ENCODE results near the gene ZFP1.

The ZFP1 gene

DNA sequence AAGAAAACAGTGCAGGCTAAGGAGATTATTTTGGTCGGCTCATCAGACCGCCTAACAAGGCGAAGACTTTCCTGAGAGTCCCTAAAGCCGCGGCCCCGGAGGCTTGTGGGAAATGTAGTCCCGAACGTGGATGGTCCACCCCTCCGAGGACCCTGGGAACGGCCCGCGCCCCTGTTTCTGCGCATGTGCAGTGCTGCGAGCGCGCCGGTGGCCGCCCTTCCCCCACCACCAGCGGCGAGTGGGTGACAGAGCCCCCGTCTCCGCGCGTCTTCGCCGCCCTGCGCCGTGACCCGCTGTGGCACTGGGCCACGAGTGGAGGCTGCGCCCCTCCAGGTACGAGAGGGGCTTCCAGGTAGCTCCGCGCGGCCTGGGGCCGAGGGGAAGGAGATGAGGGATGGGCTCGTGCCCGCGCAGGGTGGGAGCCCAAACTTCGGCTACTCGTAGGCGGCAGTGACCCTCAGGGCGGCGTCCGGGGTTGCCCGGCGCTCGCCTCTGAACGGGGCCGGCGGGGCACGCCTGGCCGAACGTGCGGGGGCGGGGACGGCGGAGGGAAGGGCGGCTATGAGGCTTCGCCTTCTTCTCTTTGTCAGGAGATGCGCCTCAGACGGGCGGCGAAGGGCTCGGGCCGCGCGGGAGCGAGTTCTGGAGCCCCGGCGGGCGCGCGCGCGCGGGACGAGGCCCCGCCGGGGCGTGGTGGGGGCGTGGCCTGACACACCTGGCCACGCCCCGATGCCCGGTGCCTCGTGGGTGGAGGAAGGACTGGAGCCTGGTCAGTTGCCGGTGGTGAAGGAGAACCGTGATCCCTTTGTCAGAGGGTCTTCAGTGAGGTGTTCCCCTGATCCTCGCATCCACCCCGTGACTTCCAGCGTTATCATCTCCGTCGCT, at the start of gene ZFP1:
ZFP1 (plus strand) TSS at position 214 of the 885 bp plus-strand sequence. CDS start 4,428 bp downstream, outside the sequence.
- peak within 1 kb of the TSS; percentile 96 to 97 for H3K27ac ChIP-seq (ENCODE audit: low read depth in 2 of 2, low read length in 2 of 2)
- no peaks in the 10 kb centered on the region for H3K27me3 ChIP-seq (ENCODE audit: control insufficient read depth in 2 of 2, insufficient read depth in 2 of 2, low read length in 2 of 2)
- H3K36me3 ChIP-seq (ENCODE audit: control insufficient read depth in 2 of 2, insufficient read depth in 2 of 2, low read length in 2 of 2), result peaks cover 0 to 2% of the 10 kb centered on the region in 2 donors
- peaks cover 0 to 4% of the 10 kb centered on the region in 2 donors for H3K4me1 ChIP-seq (ENCODE audit: control insufficient read depth in 2 of 2, insufficient read depth in 2 of 2, low read length in 2 of 2)
- H3K9ac ChIP-seq (ENCODE audit: low read depth in 1 of 2, low read length in 2 of 2), result peak within 1 kb of the TSS; percentile 68 to 97
- H3K4me3 ChIP-seq (ENCODE audit: low read length in 2 of 2), result peak within 1 kb of the TSS; percentile 91 to 97
- no peaks in the 10 kb centered on the region for H3K9me3 ChIP-seq (ENCODE audit: control insufficient read depth in 2 of 2, low read length in 2 of 2)

DNA sequence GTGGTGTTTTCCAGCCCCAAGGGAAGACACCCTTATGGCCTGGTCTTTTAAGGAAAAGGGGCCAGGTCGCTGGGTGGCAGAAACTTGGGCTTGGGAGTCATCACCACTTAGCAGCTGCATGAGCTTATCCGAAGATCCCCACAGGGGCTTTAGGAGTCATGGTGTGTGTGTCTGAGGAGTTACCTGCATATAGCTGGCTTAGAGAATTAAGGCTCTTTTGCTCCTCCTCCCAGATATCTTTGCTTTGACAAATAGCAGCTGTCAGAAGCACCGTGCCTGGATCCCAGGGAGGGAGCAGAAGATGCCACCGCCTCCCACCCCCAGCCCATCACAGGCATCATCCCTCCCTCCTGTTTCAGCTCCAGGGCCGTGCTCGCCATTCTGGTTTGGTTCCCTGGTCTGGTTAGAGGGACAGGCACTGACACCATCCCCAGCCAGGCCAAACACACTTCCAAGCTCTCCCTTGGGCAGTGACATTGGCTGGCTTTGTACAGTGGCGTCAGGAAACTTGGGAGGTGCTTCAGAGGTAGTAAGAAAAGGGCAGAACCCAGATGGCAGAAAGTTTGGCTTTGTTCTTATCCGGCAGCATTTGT, 49.2 kb upstream of the ZFP1 start:
- peaks cover 15 to 18% of the 10 kb centered on the region in 2 donors for H3K4me1 ChIP-seq (ENCODE audit: control insufficient read depth in 2 of 2, insufficient read depth in 2 of 2, low read length in 2 of 2)
- H3K9me3 ChIP-seq (ENCODE audit: control insufficient read depth in 2 of 2, low read length in 2 of 2), result no peaks in the 10 kb centered on the region
- no peak overlapping the region for H3K4me3 ChIP-seq (ENCODE audit: low read length in 2 of 2)
- no peaks in the 10 kb centered on the region for H3K27me3 ChIP-seq (ENCODE audit: control insufficient read depth in 2 of 2, insufficient read depth in 2 of 2, low read length in 2 of 2)
- peaks cover 0 to 4% of the 10 kb centered on the region in 2 donors for H3K36me3 ChIP-seq (ENCODE audit: control insufficient read depth in 2 of 2, insufficient read depth in 2 of 2, low read length in 2 of 2)
- H3K9ac ChIP-seq (ENCODE audit: low read depth in 1 of 2, low read length in 2 of 2), result no peak overlapping the region
- H3K27ac ChIP-seq (ENCODE audit: low read depth in 2 of 2, low read length in 2 of 2), result peak overlapping the region in 1 of 2 donors; percentile 16

DNA sequence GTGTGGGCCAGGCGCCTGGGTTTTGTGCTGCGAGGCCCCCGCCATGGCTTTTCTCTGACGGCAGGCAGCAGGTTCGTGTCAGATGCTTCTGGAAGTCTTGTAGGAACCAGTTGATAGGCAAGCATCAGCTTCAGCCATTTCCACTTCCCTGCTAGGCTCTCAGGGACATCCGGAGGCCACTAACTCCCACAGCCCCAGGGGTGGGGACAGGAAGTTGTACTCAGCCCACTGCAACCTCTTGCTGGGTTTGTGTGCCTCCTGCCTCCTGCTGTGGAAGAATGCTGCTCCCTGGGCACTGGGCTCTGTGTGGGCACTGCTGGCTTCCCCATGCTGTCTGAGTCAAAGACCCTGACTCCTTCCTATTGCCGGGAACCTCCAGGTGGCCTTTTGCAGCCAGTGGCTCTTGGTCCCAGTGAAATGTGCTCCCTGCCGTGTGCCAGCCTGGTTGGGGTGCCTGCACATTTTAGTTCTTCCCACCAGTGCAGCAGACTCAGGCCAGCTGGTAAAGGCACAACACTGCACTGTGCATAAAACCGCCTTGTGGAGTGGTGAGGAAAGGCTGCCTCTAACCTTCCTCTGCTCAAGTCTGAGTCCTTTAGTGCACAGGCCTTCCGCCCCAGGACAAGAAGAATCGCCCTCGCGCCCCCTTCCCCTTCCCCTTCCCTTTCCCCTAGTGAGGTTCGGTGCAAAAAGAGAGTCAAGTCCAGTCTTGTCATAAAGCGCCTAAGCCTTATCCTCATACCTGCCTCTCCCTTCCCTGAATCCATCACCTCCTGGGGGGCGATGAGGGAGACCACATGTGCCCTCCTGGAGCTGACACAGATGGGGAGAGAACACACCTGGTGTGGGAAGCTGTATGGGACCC, 48.4 kb upstream of the ZFP1 start:
- H3K9me3 ChIP-seq (ENCODE audit: control insufficient read depth in 2 of 2, low read length in 2 of 2), result no peaks in the 10 kb centered on the region
- no peaks in the 10 kb centered on the region for H3K36me3 ChIP-seq (ENCODE audit: control insufficient read depth in 2 of 2, insufficient read depth in 2 of 2, low read length in 2 of 2)
- H3K4me1 ChIP-seq (ENCODE audit: control insufficient read depth in 2 of 2, insufficient read depth in 2 of 2, low read length in 2 of 2), result peaks cover 18 to 20% of the 10 kb centered on the region in 2 donors
- H3K27ac ChIP-seq (ENCODE audit: low read depth in 2 of 2, low read length in 2 of 2), result peak overlapping the region in 1 of 2 donors; percentile 16
- H3K4me3 ChIP-seq (ENCODE audit: low read length in 2 of 2), result no peak overlapping the region
- no peak overlapping the region for H3K9ac ChIP-seq (ENCODE audit: low read depth in 1 of 2, low read length in 2 of 2)
- no peaks in the 10 kb centered on the region for H3K27me3 ChIP-seq (ENCODE audit: control insufficient read depth in 2 of 2, insufficient read depth in 2 of 2, low read length in 2 of 2)

DNA sequence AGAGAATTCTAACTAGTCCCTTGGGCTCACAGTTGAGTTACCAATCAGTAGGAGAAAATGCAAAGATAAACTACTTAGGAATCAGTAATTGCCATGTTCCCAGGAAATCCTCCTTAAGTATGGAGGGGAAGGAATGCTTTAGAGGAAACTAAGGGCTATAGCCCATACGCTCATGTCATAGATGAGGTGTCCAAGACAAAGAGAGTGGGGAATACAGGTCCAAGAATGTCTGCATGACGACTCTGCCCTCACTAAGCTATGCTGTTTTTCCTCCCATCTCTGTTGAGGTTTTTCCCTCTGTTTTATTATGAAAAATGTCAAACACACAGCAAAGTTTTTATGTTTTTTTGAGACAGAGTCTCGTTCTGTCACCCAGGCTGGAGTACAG, 47.7 kb upstream of the ZFP1 start:
- no peaks in the 10 kb centered on the region for H3K27me3 ChIP-seq (ENCODE audit: control insufficient read depth in 2 of 2, insufficient read depth in 2 of 2, low read length in 2 of 2)
- H3K27ac ChIP-seq (ENCODE audit: low read depth in 2 of 2, low read length in 2 of 2), result no peak overlapping the region
- no peaks in the 10 kb centered on the region for H3K36me3 ChIP-seq (ENCODE audit: control insufficient read depth in 2 of 2, insufficient read depth in 2 of 2, low read length in 2 of 2)
- no peak overlapping the region for H3K4me3 ChIP-seq (ENCODE audit: low read length in 2 of 2)
- H3K9ac ChIP-seq (ENCODE audit: low read depth in 1 of 2, low read length in 2 of 2), result no peak overlapping the region
- H3K4me1 ChIP-seq (ENCODE audit: control insufficient read depth in 2 of 2, insufficient read depth in 2 of 2, low read length in 2 of 2), result peaks cover 22 to 24% of the 10 kb centered on the region in 2 donors
- H3K9me3 ChIP-seq (ENCODE audit: control insufficient read depth in 2 of 2, low read length in 2 of 2), result no peaks in the 10 kb centered on the region

DNA sequence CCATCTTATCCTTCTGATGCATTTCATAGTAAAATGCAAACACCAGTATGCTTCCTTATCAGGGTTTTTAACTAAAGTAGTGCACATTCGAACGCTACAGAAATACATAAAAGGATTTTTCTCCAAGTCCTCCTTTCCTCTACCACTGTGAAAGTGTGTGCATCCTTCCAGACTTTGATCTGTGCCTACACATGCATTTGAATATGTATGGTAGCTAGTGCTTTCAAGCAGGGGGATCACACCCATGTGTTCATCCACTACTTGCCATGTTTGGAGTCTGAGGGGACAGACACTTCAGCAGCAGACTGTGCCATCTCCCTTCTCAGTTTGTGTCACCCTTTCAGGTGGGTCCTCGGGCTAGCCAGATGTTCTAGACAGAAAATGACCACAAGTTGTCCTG, 46.7 kb upstream of the ZFP1 start:
- Histone ChIP-seq H3K27me3 (ENCODE audit: control insufficient read depth in 2 of 2, insufficient read depth in 2 of 2, low read length in 2 of 2) (no peaks in the 10 kb centered on the region), H3K27ac (ENCODE audit: low read depth in 2 of 2, low read length in 2 of 2) (no peak overlapping the region), H3K4me3 (ENCODE audit: low read length in 2 of 2) (no peak overlapping the region), H3K9ac (ENCODE audit: low read depth in 1 of 2, low read length in 2 of 2) (no peak overlapping the region), H3K9me3 (ENCODE audit: control insufficient read depth in 2 of 2, low read length in 2 of 2) (no peaks in the 10 kb centered on the region), H3K36me3 (ENCODE audit: control insufficient read depth in 2 of 2, insufficient read depth in 2 of 2, low read length in 2 of 2) (no peaks in the 10 kb centered on the region), H3K4me1 (ENCODE audit: control insufficient read depth in 2 of 2, insufficient read depth in 2 of 2, low read length in 2 of 2) (peaks cover 19 to 29% of the 10 kb centered on the region in 2 donors)

DNA sequence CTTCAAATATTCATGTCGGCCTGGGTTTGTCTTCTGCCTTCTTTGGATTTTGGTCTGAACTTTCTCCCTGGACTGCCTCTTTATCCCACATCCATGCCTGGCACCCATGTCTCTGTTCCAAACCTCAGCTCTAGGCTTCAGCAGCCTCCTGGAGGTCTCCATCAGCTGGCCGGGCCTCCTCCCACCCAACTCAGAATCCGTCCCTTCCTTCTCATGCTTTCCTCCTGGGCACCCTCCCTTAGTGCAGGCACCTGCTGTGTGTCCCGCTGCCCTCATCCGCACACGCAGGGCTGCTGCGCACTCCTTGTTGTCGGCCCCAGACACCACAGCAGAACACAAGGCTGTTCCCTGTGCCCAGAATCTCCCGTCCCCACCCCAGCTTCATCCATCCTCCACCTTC, 45.7 kb upstream of the ZFP1 start:
- Histone ChIP-seq H3K27me3 (ENCODE audit: control insufficient read depth in 2 of 2, insufficient read depth in 2 of 2, low read length in 2 of 2) (no peaks in the 10 kb centered on the region), H3K4me3 (ENCODE audit: low read length in 2 of 2) (no peak overlapping the region), H3K36me3 (ENCODE audit: control insufficient read depth in 2 of 2, insufficient read depth in 2 of 2, low read length in 2 of 2) (no peaks in the 10 kb centered on the region), H3K27ac (ENCODE audit: low read depth in 2 of 2, low read length in 2 of 2) (no peak overlapping the region), H3K9me3 (ENCODE audit: control insufficient read depth in 2 of 2, low read length in 2 of 2) (no peaks in the 10 kb centered on the region), H3K4me1 (ENCODE audit: control insufficient read depth in 2 of 2, insufficient read depth in 2 of 2, low read length in 2 of 2) (peaks cover 16 to 29% of the 10 kb centered on the region in 2 donors), H3K9ac (ENCODE audit: low read depth in 1 of 2, low read length in 2 of 2) (no peak overlapping the region)

DNA sequence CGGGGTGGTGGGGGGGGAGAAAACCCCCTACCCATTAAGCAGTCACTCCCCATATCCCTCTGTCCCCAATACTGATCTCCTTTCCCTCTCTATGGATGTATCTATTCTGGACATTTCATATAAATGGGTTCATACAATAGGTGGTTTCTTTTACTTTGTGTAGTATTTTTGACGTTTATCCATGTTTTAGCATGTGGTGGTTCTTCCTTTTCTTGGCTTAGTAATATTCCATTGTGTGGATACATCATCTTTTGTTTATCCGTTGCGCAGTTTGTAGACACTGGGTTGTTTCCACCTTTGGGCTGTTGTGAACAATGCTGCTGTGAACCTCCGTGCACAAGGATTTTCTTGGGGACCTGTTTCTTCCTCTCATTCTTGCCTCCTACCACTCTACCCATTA, 44.3 kb upstream of the ZFP1 start:
- H3K27me3 ChIP-seq (ENCODE audit: control insufficient read depth in 2 of 2, insufficient read depth in 2 of 2, low read length in 2 of 2), result no peaks in the 10 kb centered on the region
- H3K4me3 ChIP-seq (ENCODE audit: low read length in 2 of 2), result no peak overlapping the region
- H3K36me3 ChIP-seq (ENCODE audit: control insufficient read depth in 2 of 2, insufficient read depth in 2 of 2, low read length in 2 of 2), result no peaks in the 10 kb centered on the region
- peaks cover 16 to 33% of the 10 kb centered on the region in 2 donors for H3K4me1 ChIP-seq (ENCODE audit: control insufficient read depth in 2 of 2, insufficient read depth in 2 of 2, low read length in 2 of 2)
- H3K27ac ChIP-seq (ENCODE audit: low read depth in 2 of 2, low read length in 2 of 2), result no peak overlapping the region
- no peak overlapping the region for H3K9ac ChIP-seq (ENCODE audit: low read depth in 1 of 2, low read length in 2 of 2)
- H3K9me3 ChIP-seq (ENCODE audit: control insufficient read depth in 2 of 2, low read length in 2 of 2), result no peaks in the 10 kb centered on the region

DNA sequence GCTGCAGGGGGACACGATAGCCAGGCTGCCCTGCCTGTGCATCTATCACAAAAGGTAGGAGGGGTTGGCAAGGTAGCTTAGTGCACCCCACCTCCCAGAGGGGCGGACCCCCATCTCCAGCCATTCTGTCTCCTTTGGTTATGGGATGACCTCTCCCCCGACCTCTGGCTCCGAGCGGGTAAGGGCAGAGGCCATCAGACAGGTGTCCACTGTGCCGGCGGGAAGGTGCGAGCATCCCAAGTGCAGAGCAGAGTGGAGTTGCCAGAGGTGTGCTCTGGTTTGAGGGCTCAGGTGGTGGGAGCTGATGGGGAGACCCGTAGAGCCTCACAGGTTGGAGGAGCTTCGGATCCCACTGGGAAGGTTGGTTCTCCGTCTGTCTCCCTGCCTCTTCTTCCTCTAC, 43.5 kb upstream of the ZFP1 start:
- H3K27ac ChIP-seq (ENCODE audit: low read depth in 2 of 2, low read length in 2 of 2), result peak overlapping the region; percentile 39 to 53
- no peak overlapping the region for H3K4me3 ChIP-seq (ENCODE audit: low read length in 2 of 2)
- H3K36me3 ChIP-seq (ENCODE audit: control insufficient read depth in 2 of 2, insufficient read depth in 2 of 2, low read length in 2 of 2), result no peaks in the 10 kb centered on the region
- no peak overlapping the region for H3K9ac ChIP-seq (ENCODE audit: low read depth in 1 of 2, low read length in 2 of 2)
- H3K9me3 ChIP-seq (ENCODE audit: control insufficient read depth in 2 of 2, low read length in 2 of 2), result no peaks in the 10 kb centered on the region
- no peaks in the 10 kb centered on the region for H3K27me3 ChIP-seq (ENCODE audit: control insufficient read depth in 2 of 2, insufficient read depth in 2 of 2, low read length in 2 of 2)
- H3K4me1 ChIP-seq (ENCODE audit: control insufficient read depth in 2 of 2, insufficient read depth in 2 of 2, low read length in 2 of 2), result peaks cover 20 to 33% of the 10 kb centered on the region in 2 donors

DNA sequence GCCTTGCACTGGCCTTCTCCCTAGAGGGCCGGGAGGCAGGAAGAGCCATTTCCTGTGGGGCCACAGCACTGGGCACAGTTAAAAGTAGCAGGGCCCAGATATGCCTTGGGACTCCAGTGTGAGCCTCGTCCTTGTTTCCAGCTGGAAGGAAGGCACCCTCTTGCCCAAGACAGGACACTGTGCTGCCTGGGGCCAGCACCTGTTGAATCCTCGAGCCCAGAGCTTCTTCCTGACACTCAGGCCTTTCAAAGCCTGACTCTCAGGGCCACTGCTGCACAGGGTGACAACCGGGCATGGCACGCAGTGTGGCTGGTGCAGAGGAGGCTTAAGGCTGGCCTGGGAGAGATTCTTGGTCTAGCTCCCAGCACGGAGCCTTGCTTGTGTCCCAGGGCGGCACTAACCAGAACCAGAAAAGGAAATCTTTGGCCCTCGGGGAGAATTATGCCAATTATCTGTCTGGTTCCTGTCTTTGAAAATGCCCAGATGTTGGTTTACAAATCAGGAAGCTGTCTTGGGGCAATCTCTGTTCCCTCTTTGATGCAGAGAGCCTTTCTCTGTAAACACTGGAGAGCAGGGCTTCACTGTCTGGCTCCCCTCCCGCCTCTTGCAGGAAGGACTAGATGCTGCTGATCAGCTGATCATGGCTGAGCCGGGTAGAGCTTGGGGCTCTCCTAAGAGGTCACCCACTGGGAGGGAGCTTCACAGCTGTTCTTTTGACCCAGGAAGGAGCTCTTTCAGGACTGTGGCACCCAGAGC, 42.8 kb upstream of the ZFP1 start:
- H3K36me3 ChIP-seq (ENCODE audit: control insufficient read depth in 2 of 2, insufficient read depth in 2 of 2, low read length in 2 of 2), result no peaks in the 10 kb centered on the region
- no peaks in the 10 kb centered on the region for H3K27me3 ChIP-seq (ENCODE audit: control insufficient read depth in 2 of 2, insufficient read depth in 2 of 2, low read length in 2 of 2)
- H3K4me1 ChIP-seq (ENCODE audit: control insufficient read depth in 2 of 2, insufficient read depth in 2 of 2, low read length in 2 of 2), result peaks cover 24 to 34% of the 10 kb centered on the region in 2 donors
- H3K4me3 ChIP-seq (ENCODE audit: low read length in 2 of 2), result no peak overlapping the region
- peak overlapping the region; percentile 39 to 53 for H3K27ac ChIP-seq (ENCODE audit: low read depth in 2 of 2, low read length in 2 of 2)
- no peak overlapping the region for H3K9ac ChIP-seq (ENCODE audit: low read depth in 1 of 2, low read length in 2 of 2)
- no peaks in the 10 kb centered on the region for H3K9me3 ChIP-seq (ENCODE audit: control insufficient read depth in 2 of 2, low read length in 2 of 2)

Data from mucosa of rectum (tissue), 2 donors.